ENCODE measurements around the gene SLIT3.

Gene SLIT3

DNA sequence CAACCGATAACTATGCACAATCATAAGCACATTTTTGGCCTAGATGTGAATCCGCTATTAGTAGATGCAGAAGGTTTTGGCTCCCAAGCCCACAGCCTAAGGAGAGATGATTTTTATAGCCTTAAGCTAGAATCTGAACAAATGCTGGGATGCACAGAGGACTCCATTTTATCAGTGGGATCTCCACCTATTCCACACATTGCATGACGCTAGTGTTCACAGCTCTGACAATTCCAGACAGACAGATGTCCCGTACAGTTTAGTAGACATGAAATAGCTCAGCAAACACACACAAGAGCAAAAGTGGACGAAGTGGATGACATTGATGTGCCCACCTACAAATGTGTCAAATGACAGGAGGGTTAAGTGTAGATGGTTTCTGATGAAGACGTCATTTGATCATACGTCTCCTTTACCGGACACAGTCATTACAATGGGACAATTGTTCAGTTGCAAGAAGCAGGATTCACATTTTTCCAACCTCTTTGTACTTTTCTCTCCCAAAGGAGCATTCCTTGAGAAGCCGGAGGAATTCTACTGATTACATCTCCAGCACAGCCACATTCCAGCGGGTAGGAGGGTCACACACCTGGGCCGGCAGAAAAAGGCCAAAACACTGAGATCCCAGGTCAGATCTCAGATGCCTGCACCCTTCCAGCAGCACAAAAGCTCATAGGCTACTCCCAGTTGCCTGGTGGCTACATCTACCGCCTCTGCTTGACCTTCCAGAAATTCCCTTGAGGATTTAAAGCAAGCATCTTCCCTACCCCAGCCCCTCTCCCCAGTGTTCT, 202.4 kb downstream of the SLIT3 start:
- DNase-seq: no peak

DNA sequence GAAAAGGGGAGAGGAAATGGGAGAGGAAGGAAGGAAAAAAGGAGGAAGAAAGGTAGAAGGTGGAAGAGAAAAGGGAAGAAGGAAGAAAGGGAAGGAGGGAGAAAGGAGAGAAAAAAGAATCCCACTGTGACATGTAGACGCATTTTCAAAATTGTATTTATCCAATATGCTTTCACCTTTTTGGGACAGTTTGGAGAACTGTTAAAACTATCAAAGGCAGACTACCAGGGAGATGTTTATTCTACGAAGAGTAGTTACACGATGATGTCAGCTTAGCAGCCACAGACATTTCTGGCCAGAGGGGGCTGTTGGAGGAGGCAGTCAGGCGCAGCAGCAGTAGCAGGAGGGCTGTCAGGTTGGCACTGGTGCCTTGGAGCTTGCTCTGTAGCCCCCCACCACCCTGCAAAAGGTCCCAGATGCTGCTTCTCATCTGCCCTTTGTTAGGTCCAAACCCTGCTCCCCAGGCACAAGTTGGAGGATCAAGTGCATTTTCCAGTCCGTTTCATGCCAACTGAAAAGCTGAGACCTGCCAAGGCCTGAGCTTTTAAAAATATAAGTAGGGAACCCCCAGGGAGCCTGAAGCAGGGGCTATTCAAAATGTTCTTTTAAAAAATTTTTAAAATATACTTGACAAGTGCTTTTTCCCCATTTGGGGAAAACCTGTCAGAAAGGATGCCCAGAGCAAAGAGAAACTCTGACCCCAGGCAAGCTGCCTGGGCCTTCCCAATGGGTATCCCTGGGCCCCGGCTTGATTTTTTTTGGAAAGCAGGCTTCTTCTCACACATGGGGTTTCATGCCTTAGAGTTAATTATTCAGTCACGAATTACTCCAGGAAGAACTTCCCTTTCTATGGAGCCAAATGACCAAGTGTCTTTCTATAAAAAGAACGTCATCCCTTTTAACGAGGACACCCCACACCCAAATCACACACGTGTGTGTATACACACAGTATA, 203.3 kb downstream of the SLIT3 start:
- no peak for DNase-seq

DNA sequence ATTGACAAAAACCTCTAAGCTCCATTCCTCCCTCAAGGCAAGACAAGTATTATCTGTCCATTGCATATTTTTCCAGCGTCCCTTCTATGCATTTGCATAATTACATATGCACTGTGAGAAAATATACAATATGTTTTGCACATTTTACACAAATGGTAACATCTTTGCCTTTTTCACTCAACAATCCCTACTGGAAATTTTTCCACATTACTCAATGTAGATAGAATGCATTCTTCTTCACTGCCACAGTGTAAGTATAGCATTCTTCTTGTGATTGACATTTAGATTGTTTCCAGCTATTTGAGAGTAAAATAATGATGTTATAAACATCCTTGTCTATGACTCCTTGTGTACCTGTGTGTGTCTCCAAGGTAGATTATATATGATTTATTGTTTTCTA, 205.0 kb downstream of the SLIT3 start:
- DNase-seq: no peak

DNA sequence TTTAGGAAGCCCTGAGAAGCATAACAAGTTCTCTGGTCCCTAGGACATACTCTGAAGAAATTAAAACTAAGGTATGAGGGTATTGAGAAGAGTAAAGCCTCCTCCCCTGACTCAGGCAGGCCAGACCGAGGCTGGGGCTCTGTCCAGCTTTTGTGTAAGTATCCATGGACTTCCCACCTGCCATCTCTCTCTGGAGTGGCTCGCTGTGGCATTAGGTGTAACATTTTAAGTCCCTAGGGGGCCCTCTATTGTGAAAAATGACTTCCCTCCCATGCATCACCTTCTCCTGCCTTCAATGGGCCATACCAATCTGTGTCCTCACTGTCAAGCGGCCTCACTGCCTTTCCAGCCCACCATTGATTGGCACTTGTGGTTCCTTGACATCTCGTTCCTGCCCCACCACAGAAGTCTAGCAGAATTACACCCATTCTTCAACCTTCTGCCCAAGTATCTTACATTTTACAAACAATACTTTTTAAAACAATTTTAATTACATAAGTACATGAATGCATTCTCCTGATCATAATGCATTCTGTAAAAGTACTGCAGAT, 205.5 kb downstream of the SLIT3 start:
- DNase-seq: no peak

DNA sequence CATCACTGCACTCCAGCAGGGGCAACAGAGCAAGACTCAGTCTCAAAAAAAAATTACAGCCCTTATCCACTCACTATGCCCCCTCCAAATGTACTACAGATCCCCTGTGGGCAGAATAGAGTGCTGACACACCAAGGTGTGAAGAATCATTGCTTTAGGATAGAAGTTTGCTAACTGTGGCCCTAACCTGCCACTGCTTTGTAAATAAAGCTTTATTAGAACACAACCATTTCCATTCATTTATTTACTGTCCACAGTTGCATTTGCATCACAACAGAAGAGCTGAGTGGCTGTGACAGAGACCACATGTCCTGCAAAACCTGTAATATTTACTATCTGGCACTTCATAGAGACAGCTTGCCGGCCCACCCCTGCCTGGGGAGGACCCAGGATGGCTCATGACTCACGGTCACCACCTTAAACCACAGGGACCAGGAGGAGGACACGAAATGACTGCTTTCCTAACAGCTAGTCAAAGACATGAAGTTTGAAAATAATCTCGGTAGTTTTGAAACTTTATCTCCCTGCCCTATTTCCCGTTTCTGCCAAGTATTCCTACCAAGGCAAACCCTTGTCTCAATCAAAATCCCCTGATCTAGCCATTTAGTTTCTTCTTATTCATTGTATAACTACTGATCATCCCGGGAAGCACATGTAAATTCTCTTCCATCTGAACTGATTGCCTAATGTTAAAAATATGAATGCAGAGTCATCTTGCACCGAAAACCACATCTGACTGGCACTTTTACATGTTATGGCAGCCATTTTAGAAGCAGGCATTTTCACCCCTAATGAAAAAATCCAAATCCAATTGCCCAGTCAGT, 206.1 kb downstream of the SLIT3 start:
- no peak for DNase-seq

DNA sequence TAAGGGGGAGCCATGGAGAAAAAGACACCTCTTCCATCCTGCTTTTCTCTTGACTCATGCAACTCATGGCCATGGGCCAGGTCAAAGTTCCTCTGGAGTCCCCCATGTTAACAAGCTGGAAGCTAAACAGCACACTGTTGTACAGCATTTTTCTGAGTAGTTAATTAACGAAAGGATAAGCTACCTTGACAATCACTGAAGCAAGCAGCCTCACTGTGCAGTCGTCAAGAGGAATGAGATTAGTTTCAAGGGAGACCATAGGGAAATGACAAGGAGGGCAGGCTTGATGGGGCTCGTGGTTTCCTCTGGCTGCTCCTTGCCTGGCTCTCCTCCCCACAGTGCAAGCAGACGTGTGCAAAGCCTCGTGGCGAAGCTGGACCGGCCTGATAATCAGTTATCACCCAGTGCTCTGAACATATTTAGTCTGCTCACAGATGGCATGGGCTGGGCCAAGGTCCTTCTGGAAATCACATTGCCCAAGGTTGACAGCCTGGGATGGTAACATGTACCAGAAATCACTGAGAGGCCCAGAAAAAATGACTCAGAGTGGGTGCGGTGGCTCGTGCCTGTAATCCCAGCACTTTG, 209.5 kb downstream of the SLIT3 start:
- DNase-seq: no peak

DNA sequence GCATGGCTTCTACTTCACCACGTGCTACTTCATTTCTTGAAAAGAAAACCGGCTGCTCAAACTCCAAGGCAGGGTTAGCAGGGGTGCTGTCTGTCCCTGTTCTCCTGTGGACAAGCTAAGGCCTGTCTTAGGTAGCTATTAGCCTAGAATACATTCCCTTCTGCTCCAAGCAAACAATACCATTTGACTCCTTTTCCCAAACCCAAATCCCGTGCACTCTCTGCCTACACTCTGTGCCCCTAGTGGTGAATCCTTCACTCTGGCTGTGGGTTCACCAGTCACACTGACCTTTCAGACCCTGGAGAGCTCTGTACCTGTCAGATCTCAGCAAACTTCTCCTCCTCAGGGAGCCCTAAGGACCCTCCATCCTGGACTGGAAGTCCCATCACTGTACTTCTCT, 211.6 kb downstream of the SLIT3 start:
- DNase-seq: no peak

DNA sequence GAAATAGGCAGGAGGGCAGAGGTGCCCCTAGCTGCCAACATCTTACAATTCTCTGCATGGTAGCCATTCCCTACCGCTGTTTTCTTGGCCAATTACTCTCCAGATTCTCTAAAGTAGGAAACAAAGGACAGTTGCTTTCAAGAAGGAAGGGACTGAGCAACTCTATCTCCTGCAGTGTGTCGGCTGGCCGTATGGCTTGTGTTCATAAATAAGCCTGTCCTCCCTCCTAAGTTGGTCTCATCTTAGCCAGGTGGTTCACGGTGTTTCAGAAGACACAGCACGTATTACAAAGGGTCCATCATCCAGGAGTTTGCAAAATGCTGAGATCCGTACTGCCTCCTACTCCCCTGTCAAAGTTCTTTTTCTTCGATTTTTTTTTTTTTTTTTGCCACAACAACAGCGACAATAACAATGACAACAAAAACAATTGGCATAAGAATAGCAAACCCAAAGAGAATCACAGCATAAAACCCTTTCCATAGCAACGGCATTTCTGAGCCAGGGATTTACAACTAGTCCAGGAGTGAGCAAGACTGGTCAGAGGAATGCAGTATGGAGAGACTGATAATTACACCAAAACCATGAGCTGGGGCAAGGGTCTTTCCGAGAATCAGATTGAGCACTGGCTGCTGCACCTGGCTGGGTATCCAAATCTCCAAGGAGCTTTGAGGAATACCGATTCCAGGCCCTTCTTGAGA, 212.8 kb downstream of the SLIT3 start:
- no peak for DNase-seq

DNA sequence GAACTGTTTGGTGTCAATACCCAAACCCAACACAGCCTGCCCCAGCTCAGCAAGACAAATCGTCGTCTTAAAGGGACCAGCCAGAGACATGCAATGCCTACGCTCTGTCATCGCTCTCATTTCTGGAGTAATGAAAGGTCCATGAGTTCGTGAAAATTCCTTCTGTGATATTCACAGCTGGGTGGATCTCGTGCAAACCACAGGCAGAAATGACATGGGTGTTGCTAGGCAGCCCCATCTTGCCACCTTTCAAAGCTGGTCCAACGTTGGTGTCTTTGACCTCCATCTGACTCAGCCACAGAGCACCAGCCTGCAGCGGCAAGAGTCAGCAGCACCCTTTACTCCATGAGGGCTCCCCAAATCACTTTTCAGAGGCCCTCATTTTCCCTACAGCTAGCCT, 215.3 kb downstream of the SLIT3 start:
- DNase-seq: no peak

DNA sequence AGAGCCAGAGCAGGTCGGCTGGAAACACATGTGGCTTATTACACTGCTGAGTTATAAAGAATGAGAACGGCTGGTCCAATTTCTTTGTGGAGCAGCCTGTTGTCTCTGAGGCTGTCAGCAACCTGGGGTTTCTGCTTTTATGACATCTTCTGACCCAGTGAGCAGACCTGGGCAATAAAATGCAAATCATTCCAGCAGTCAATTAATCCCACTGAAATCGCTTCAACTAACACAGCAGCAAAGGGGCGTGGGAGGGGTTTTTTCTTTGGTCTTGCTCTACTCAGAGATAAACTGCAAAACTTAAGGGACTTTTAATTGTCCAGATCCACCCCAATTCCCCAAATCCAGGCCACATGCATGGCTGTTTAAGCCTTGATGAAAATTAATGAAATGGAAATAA, 215.7 kb downstream of the SLIT3 start:
- DNase-seq: no peak

DNA sequence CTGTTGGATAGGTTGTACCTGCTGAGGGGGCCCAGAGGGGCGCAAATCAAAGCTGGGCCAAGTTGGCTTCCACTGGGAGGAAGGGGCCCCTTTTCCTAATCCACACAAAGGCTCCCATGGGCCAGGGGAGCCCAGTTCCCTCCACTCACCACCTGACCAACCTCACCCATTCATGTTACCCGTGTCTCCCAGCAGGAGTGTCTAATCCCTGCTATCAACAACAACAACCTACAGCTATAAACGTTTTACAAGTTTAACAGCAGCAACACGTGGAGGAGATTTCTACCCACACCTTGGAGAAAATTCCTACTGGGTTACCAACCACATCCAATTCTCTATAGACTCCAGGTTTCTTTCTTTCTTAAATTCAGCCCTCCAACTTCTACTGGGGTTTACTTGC, 216.2 kb downstream of the SLIT3 start:
- DNase-seq: no peak

DNA sequence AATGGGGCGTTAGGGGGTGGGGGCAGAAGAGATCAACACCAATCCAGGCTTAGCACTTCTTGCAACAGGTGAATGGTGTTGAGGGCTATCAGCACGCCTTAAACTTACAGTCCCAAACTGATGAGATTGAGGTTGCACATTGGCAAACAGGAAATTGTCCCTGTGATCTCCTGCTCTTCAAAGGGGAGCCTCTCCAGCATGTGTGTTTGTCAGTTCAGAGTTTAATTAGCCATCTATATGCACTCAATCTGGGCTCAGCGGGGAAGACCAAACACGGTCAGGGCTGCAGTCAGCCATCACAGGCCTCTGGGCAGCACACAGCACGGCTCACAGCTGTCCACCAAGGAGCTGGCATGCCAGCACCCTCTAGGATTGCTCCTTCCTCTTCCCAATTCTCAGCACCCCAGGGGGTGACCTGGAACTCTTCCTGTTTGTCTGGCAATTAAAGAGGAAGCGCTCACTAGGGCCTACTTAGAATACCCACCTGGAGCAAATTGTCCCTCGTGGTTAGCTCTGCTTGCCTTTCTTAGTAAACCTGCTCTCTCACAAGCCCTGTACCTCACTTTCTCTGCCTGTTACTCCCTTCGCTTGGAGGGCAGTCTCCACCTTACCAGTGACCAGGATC, 217.4 kb downstream of the SLIT3 start:
- no peak for DNase-seq

DNA sequence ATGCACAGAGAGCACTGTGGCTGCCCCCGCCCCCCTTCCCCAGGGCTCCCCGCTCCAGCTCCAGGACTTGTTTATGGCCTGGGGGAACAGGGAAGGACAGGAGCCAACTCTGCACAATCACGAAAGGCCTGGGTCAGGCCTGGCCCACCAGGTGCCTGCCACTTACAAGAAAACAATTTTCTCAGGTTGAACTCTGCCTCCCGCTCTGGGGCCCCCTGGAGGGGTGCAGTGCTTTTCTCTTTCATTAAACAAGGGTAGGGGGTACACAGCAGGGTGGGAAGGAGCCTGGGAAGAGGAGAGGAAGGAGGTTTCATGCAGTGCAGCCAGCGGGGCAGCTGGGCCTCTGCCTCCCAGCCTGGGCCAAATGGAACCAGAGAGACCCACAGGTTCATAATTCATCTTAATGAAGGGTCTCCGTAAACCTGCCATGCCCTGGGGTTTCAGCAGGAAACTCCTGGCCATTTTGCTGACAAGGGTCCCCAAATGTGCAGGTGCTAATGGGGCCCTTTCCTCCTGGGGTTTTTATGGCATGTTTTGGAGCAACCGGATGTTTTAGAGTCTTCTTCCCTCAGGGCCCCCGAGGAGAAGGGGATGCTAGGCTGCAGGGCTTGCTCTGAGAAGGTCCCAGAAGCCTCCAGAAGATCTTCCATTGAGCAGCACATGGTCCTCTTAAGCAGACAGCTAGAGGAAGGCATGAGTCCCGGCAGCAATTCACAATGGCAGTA, 219.8 kb downstream of the SLIT3 start:
- no peak for DNase-seq

DNA sequence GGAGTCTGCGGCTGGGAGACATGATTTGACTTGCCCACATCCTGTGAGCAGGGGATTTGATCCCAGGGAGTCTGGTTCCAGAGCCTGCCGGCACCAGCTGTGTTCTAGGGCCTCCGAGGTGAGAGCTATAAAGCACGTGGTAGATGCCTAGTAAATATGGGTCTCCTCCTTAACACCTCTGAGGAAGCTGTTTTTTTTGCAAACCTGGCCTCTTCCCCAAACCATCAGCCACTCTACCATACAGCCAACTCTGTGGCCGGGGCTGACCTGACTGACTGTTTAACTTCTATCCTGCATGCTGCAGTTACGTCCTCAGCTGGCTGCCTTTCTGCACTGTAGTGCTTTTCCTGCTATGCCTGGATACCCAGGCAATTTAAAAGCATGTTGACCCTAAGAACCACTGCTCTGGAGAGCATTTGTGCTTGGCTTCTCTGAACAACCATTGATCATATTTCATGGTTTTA, 220.5 kb downstream of the SLIT3 start:
- no peak for DNase-seq

DNA sequence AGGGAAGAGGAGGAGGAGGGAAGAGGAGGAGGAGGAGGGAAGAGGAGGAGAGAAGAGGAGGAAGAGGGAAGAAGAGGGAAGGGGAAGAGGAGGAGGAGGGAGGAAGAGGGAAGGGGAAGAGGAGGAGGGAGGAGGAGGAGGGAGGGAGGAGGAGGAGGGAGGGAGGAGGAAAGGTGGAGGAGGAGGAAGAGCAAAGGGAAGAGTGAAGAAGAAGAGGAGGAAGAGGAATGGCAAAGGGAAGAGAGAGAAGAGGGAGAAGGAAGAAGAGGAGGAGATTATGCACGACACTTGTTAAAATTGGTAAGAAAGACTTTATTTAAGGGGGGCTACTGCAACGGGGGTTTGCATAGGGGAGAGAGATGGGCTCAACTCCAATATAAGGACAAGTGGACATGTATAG, 221.2 kb downstream of the SLIT3 start:
- no peak for DNase-seq

DNA sequence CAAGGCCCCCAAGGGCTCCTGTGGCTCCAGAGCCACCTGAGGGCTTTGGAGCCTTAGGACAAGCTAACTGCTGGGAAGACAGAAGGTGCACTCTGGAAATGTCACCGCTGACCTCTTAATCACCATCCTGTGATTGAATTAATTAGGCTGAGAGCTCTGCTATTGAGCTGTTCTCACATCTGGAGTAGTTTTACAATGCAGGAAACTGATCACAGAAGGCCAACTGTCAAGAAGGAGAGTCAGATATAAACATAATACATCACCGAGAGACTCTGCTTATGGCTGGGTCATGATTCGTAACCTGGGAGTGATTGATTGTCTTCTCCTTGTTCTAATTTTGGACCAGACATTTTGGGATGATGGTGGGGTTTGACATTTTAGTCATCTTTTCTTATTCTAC, 226.1 kb downstream of the SLIT3 start:
- DNase-seq: no peak

DNA sequence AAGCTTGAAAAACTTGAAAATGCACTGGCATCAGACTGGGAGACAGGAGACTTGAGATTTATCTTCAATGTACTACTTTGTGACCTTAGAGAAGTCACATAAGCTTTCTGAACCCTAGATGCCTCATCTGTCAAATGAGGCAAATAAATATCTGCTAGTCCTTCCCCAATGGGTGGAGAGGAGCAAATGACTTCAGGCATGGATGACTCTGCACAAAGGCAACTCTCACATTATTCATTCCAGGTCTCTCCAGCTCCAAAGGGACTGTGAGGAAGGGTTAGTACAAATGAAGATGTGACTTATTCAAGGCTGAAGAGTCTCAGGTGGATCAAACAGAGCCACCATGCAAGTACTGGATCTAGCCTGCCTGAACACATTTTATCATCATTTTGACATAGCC, 228.7 kb downstream of the SLIT3 start:
- DNase-seq: no peak

DNA sequence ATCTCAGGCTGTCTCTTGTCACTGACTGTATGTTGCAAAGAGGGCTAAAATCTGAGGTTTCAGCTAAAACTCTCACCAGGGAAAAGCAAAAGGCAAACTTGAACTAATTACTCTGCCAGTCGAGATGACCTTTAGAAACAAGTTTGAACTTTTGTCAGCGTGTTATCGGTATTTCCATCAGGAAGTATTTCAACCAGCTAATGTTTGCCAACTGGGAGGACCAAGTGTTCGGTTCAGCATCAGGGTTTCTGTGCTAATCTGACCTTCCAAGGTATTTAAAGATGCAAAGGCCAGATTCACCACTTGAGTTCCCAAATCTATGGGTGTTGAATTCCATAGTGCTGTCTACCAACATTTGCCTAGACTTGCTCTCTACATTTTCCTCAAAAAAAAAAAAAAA, 230.5 kb downstream of the SLIT3 start:
- no peak for DNase-seq

DNA sequence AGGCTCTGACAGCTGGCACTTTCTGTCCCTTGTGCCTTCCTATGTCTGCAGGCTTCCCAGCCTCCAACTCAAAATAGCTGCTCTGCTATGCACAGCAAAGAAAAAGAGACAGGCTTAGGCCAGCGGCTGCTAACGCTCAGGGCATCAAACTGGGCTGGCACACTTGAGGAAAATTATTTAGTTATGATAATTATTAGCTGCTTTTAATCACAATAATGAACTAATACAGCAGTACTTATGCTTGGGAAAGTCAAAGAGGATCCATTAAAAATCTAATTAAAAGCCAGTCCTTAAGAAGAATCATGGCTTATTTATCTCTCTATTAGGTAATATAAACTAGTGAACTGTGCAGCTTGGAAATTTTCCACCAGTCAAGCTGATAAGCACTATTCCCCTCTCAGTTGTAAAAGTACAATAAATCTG, 233.2 kb downstream of the SLIT3 start:
- DNase-seq: no peak

DNA sequence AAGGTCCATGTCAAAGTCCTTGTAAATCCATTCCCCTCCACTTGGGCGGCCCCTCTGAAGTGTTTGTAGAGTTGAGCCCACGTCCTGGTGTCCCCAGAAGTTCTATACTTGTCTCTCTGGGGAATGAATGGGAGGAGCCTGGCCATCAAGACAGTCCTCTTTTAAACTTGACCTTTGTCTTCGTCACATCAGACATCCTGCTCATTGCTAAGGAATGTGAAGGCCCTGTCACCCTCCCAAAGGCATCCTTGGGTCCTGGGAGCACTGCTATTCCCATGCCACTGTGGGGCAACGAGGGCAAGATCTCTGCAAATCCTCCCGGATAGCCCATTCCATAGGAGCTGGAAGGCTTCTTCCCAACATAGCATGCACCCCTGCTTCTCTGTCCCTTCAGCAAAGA, 235.5 kb downstream of the SLIT3 start:
- no peak for DNase-seq

DNA sequence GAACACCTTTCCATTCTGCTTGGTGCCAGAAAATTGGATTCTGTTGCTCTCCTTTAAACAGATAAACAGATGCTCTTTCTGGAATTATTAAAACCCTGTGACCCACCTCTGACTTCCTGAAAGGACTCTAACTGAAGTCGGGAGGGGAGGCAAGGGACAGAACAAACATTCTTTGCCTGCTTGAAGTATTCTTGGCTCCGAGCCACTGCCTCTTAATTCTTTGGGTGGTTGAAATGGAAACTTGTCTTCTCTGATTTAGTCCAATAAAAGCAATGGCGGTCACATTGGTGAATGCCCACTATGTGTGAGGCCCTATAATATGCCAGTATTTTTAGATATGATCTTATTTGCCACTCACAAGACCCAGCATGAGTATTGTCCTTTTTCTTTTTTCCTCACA, 236.8 kb downstream of the SLIT3 start:
- no peak for DNase-seq
